ENCODE results near the gene EEF1AKMT3. TPM values are rescaled to one million over a fixed set of nuclear protein-coding genes. Genes with fewer than 3 reads are reported as not detected.

EEF1AKMT3 gene
- total RNA-seq, 2 donors from 2014 or later = 1.9 to 3.6 TPM

GRCh38 chr12:57733928-57734327, 38.5 kb upstream of the EEF1AKMT3 start:
- Histone ChIP-seq H3K27ac (no peak overlapping the region), H3K4me3 (no peak overlapping the region), H3K4me1 (peaks cover 0 to 39% of the 10 kb centered on the region in 2 donors), H3K27me3 (peaks cover 15 to 27% of the 10 kb centered on the region in 2 donors), H3K36me3 (no peaks in the 10 kb centered on the region), H3K9me3 (no peaks in the 10 kb centered on the region)
- no peak for DNase-seq (ENCODE audit: low spot score)
- no peak for TF ChIP-seq CTCF (IDR thresholded peaks at IDR 0.05)

- no peak overlapping the region for H3K4me3 ChIP-seq
- no peak for TF ChIP-seq CTCF (IDR thresholded peaks at IDR 0.05)
- no peaks in the 10 kb centered on the region for H3K36me3 ChIP-seq
Measured at GRCh38 chr12:57734591-57734990, 37.8 kb upstream of the EEF1AKMT3 start.

GRCh38 chr12:57735198-57735855, 37.1 kb upstream of the EEF1AKMT3 start:
- Histone ChIP-seq H3K27ac (no peak overlapping the region), H3K27me3 (peaks cover 16 to 29% of the 10 kb centered on the region in 2 donors), H3K4me1 (peaks cover 0 to 41% of the 10 kb centered on the region in 2 donors), H3K36me3 (no peaks in the 10 kb centered on the region), H3K9me3 (no peaks in the 10 kb centered on the region), H3K4me3 (no peak overlapping the region)
- DNase-seq (ENCODE audit: low spot score) = no peak
- no peak for TF ChIP-seq CTCF (IDR thresholded peaks at IDR 0.05)

More at GRCh38 chr12:57734591-57734990, 37.8 kb upstream of the EEF1AKMT3 start:
- H3K27me3 ChIP-seq = peaks cover 16 to 29% of the 10 kb centered on the region in 2 donors
- H3K27ac ChIP-seq = no peak overlapping the region
- H3K4me1 ChIP-seq = peaks cover 0 to 41% of the 10 kb centered on the region in 2 donors
- no peaks in the 10 kb centered on the region for H3K9me3 ChIP-seq
- no peak for DNase-seq (ENCODE audit: low spot score)

DNA sequence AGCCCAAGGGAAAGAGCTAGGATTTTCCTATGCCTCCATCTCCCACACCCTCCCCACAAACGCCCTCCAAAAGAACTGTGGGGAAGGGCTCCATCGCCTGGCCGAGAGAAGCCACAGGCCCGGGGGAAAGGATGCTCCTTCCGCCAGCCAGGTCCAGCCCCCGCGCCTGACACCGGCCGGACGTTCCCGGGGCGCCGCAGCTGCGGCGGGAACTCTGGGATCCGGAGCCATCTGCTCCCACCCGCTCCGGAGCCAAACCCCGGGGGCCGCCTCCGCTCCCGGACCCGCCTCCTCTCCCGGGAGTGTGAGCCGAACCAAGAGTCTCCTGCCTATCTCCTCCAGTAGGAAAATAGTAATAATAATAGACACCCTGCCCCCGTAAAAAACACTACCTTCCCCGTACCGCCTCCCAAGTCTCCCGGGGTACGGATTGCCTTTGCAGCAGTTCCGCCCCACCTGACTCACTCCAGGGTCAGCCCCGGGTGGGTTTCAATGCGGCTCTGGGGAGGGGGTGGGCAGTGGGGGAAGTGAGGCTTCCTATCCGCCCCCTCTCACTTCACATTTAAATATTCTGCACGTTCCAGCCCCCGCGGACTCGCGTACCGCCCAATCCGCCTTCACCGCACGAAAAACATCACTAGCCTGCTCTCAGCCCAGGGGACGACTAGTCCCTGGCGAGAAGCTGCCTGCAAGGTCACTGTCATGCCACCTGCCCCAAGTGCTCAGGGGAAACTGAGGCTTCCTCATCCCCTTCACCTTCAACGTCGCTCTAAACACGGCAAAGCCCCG, 36.3 kb upstream of the EEF1AKMT3 start:
- Histone ChIP-seq H3K27me3 (peaks cover 16 to 29% of the 10 kb centered on the region in 2 donors), H3K9me3 (no peaks in the 10 kb centered on the region), H3K36me3 (no peaks in the 10 kb centered on the region), H3K4me3 (peak overlapping the region in 1 of 2 donors; percentile 49), H3K4me1 (peaks cover 0 to 41% of the 10 kb centered on the region in 2 donors), H3K27ac (no peak overlapping the region)
- peak in 1 of 2 donors; percentile 44 for TF ChIP-seq CTCF (IDR thresholded peaks at IDR 0.05)
- no peak for DNase-seq (ENCODE audit: low spot score)

GRCh38 chr12:57736741-57737466, 35.5 kb upstream of the EEF1AKMT3 start:
- Histone ChIP-seq H3K4me1 (peaks cover 0 to 41% of the 10 kb centered on the region in 2 donors), H3K9me3 (no peaks in the 10 kb centered on the region), H3K36me3 (no peaks in the 10 kb centered on the region), H3K27me3 (peaks cover 16 to 29% of the 10 kb centered on the region in 2 donors), H3K27ac (peak overlapping the region in 1 of 2 donors; percentile 23), H3K4me3 (peak overlapping the region in 1 of 2 donors; percentile 49)
- no peak for DNase-seq (ENCODE audit: low spot score)
- TF ChIP-seq CTCF (IDR thresholded peaks at IDR 0.05) = no peak

All from right atrium auricular region (tissue), 2 donors.